Measurements from ENCODE around the gene OR5H1. TPM values are rescaled to one million over a fixed set of nuclear protein-coding genes. Genes with fewer than 3 reads are reported as not detected.

OR5H1 gene
- total and polyA plus RNA-seq, 4 donors, result 0.03 TPM; not detected in 3

- Histone ChIP-seq H3K4me1 (ENCODE audit: control insufficient read depth, insufficient read depth, low read length) (no peaks in the 10 kb centered on the region), H3K9me3 (ENCODE audit: control insufficient read depth, insufficient read depth, low read length) (no peaks in the 10 kb centered on the region), H3K27ac (ENCODE audit: low read depth, low read length) (no peak overlapping the region), H3K4me3 (ENCODE audit: low read depth, low read length) (no peak overlapping the region), H3K27me3 (ENCODE audit: control insufficient read depth, insufficient read depth, low read length) (no peaks in the 10 kb centered on the region), H3K36me3 (ENCODE audit: control insufficient read depth, insufficient read depth, low read length) (no peaks in the 10 kb centered on the region)
- no peak for DNase-seq (ENCODE audit: low read depth in 4 of 6, low spot score in 6 of 6)
Measured at GRCh38 chr3:98182196-98182595, 51.7 kb downstream of the OR5H1 start.

GRCh38 chr3:98185180-98185579 is 54.7 kb downstream of the OR5H1 start:
- Histone ChIP-seq H3K9me3 (ENCODE audit: control insufficient read depth, insufficient read depth, low read length) (no peaks in the 10 kb centered on the region), H3K27me3 (ENCODE audit: control insufficient read depth, insufficient read depth, low read length) (no peaks in the 10 kb centered on the region), H3K27ac (ENCODE audit: low read depth, low read length) (no peak overlapping the region), H3K4me1 (ENCODE audit: control insufficient read depth, insufficient read depth, low read length) (no peaks in the 10 kb centered on the region), H3K4me3 (ENCODE audit: low read depth, low read length) (no peak overlapping the region), H3K36me3 (ENCODE audit: control insufficient read depth, insufficient read depth, low read length) (no peaks in the 10 kb centered on the region)
- DNase-seq (ENCODE audit: low read depth in 4 of 6, low spot score in 6 of 6), result no peak

Other genes starting within 250 kb of the OR5H1 start
- 10 to 100 TPM; 35.3 to 41.2 TPM for gene RIOX2, start 158.3 kb upstream of the OR5H1 start, total RNA-seq
- 10 to 100 TPM; 25.3 to 33.3 TPM for gene RIOX2, start 158.3 kb upstream of the OR5H1 start, polyA plus RNA-seq (ENCODE audit: insufficient read length in 2 of 2)
- gene GABRR3, start 95.4 kb upstream of the OR5H1 start, total RNA-seq, result under 1 TPM in 1 of 2 donors, not detected in 1; 0.20 TPM
- gene GABRR3, start 95.4 kb upstream of the OR5H1 start, polyA plus RNA-seq (ENCODE audit: insufficient read length in 2 of 2), result not detected
- not detected for gene OR5AC2, start 43.5 kb upstream of the OR5H1 start, total RNA-seq
- gene OR5AC2, start 43.5 kb upstream of the OR5H1 start, polyA plus RNA-seq (ENCODE audit: insufficient read length in 2 of 2), result not detected
- gene OR5H14, start 16.8 kb downstream of the OR5H1 start, total RNA-seq, result not detected
- under 1 TPM in 1 of 2 donors, not detected in 1; 0.06 TPM for gene OR5H14, start 16.8 kb downstream of the OR5H1 start, polyA plus RNA-seq (ENCODE audit: insufficient read length in 2 of 2)
- gene OR5H15, start 36.0 kb downstream of the OR5H1 start, total RNA-seq, result not detected
- gene OR5H15, start 36.0 kb downstream of the OR5H1 start, polyA plus RNA-seq (ENCODE audit: insufficient read length in 2 of 2), result not detected
- gene OR5H6, start 133.5 kb downstream of the OR5H1 start, total RNA-seq, result not detected
- not detected for gene OR5H6, start 133.5 kb downstream of the OR5H1 start, polyA plus RNA-seq (ENCODE audit: insufficient read length in 2 of 2)
- gene OR5H2, start 151.8 kb downstream of the OR5H1 start, total RNA-seq, result not detected
- not detected for gene OR5H2, start 151.8 kb downstream of the OR5H1 start, polyA plus RNA-seq (ENCODE audit: insufficient read length in 2 of 2)
- gene OR5K4, start 223.1 kb downstream of the OR5H1 start, total RNA-seq, result not detected
- not detected for gene OR5K4, start 223.1 kb downstream of the OR5H1 start, polyA plus RNA-seq (ENCODE audit: insufficient read length in 2 of 2)

All from spinal cord (tissue), 9 donors.